DOHH2 (cell line): Measurements from ENCODE around the gene HIGD2A.

Source experiments
- H3F3A ChIP-seq: fragments of 200-600 bp; sonication (generic), shearing (Covaris generic); 2 replicates; pipeline ENCODE4 v1.6.0; 2016; ENCODE audit warnings: antibody characterized with exemption, mild to moderate bottlenecking; ENCODE audit not compliant: control insufficient read depth, insufficient read depth
- H3K27ac ChIP-seq: fragments of 200-600 bp; sonication (generic); 2 replicates; pipeline ENCODE4 v1.5.1; 2014; ENCODE audit warnings: low read depth, mild to moderate bottlenecking, low read length, moderate library complexity
- H3K27me3 ChIP-seq: fragments of 200-600 bp; sonication (generic); 2 replicates; pipeline ENCODE4 v1.6.1; 2014; ENCODE audit warnings: mild to moderate bottlenecking, low read length, mixed read lengths; ENCODE audit not compliant: control insufficient read depth
- H3K36me3 ChIP-seq: fragments of 200-600 bp; sonication (generic); 2 replicates; pipeline ENCODE4 v1.6.1; 2014; ENCODE audit warnings: mild to moderate bottlenecking, low read length, moderate library complexity, mixed read lengths; ENCODE audit not compliant: control insufficient read depth
- H3K4me1 ChIP-seq: fragments of 200-600 bp; sonication (generic); 2 replicates; pipeline ENCODE4 v1.6.1; 2014; ENCODE audit warnings: mild to moderate bottlenecking, low read length, mixed read lengths; ENCODE audit not compliant: control insufficient read depth
- H3K4me2 ChIP-seq: fragments of 200-600 bp; sonication (generic); 2 replicates; pipeline ENCODE4 v1.6.0; 2014; ENCODE audit warnings: mild to moderate bottlenecking, low read length, moderate library complexity
- H3K4me3 ChIP-seq: fragments of 200-600 bp; sonication (generic); 2 replicates; pipeline ENCODE4 v1.5.1; 2014; ENCODE audit warnings: mild to moderate bottlenecking, low read length, mixed read lengths
- H3K79me2 ChIP-seq: fragments of 200-600 bp; sonication (generic); 2 replicates; pipeline ENCODE4 v1.6.1; 2014; ENCODE audit warnings: mild to moderate bottlenecking, low read length, mixed read lengths; ENCODE audit not compliant: control insufficient read depth
- H3K9me2 ChIP-seq: fragments of 200-600 bp; sonication (generic); replicated peaks from 2 replicates; pipeline ENCODE4 v1.6.1; 2014; ENCODE audit warnings: mild to moderate bottlenecking, low read length, mixed read lengths; ENCODE audit not compliant: control insufficient read depth
- H3K9me3 ChIP-seq: fragments of 200-600 bp; sonication (generic); 2 replicates; pipeline ENCODE4 v1.6.1; 2014; ENCODE audit warnings: antibody characterized with exemption, low read length, mixed read lengths; ENCODE audit not compliant: control insufficient read depth, insufficient read depth
- H4K20me1 ChIP-seq: fragments of 200-600 bp; sonication (generic); 2 replicates; pipeline ENCODE4 v1.6.0; 2014; ENCODE audit warnings: low read depth, mild to moderate bottlenecking, antibody characterized with exemption, low read length, moderate library complexity; ENCODE audit not compliant: control insufficient read depth, insufficient read depth
- EZH2phosphoT487 ChIP-seq: fragments of 200-600 bp; sonication (generic); IDR thresholded peaks from 2 replicates; pipeline ENCODE4 v1.6.1; 2017; ENCODE audit warnings: borderline replicate concordance, mild to moderate bottlenecking, antibody characterized with exemption, low read length, moderate library complexity, mixed read lengths
- TF ChIP-seq, protein P1 (sequence below): fragments of 200-600 bp; sonication (generic); IDR thresholded peaks from one replicate; pipeline ENCODE4 v1.5.1; 2014; ENCODE audit warnings: antibody characterized with exemption, mild to moderate bottlenecking, low read depth, low read length; ENCODE audit not compliant: poor library complexity, severe bottlenecking

Gene HIGD2A

DNA sequence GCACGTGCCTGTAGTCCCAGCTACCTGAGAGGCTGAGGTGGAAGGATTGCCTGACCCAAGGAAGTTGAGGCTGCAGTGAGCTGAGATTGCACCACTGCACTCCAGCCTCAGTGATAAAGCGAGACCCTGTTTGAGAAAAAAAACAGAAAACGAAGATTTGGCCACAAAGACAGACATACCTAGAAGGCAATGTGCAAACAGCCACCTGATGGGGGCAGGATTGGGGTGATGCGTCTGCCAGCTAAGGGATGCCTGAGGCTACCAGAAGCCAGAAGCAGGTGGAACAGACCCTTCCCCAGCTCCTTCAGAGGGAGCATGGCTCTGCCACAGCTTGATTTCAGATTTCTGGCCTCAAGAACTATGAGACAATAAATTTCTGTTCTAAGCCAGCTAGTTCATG lies 2.9 kb downstream of the HIGD2A start:
- peaks cover 48% of the 10 kb centered on the region for H3K36me3 ChIP-seq
- TF ChIP-seq EZH2phosphoT487 = no peak
- TF ChIP-seq, protein P1, sequence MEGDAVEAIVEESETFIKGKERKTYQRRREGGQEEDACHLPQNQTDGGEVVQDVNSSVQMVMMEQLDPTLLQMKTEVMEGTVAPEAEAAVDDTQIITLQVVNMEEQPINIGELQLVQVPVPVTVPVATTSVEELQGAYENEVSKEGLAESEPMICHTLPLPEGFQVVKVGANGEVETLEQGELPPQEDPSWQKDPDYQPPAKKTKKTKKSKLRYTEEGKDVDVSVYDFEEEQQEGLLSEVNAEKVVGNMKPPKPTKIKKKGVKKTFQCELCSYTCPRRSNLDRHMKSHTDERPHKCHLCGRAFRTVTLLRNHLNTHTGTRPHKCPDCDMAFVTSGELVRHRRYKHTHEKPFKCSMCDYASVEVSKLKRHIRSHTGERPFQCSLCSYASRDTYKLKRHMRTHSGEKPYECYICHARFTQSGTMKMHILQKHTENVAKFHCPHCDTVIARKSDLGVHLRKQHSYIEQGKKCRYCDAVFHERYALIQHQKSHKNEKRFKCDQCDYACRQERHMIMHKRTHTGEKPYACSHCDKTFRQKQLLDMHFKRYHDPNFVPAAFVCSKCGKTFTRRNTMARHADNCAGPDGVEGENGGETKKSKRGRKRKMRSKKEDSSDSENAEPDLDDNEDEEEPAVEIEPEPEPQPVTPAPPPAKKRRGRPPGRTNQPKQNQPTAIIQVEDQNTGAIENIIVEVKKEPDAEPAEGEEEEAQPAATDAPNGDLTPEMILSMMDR = no peak

DNA sequence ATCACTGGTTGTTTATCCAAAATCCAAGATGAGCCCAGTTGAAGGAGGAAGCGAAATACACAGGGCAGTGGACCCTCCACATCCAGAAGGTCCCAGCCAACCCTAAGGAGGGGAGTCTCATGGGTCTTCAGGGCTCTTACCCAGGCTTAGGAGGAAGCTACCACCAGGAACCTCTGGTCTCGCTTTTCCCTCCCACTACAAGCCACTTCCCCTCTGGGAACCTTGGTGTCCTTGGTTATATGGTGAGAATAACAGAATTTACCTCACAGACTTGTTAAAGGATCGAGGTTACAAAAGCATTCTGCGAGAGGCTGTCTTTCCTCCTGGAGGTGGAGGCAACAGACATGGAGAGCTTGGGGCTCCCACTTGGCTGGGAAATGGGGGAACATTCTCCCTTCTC lies 3.4 kb downstream of the HIGD2A start:
- Histone ChIP-seq H4K20me1 (peaks cover 7% of the 10 kb centered on the region; the same call in 1 of the 2 replicates), H3K9me3 (no peaks in the 10 kb centered on the region), H3K4me2 (no peak overlapping the region), H3K27ac (no peak overlapping the region), H3K4me1 (peaks cover 11% of the 10 kb centered on the region), H3K9me2 (no peaks in the 10 kb centered on the region), H3K79me2 (peaks cover 40% of the 10 kb centered on the region), H3K4me3 (no peak overlapping the region), H3F3A (no peaks in the 10 kb centered on the region), H3K36me3 (peaks cover 42% of the 10 kb centered on the region), H3K27me3 (no peaks in the 10 kb centered on the region)
- TF ChIP-seq, protein P1 = no peak
- TF ChIP-seq EZH2phosphoT487 = no peak

More for the DNA sequence above, 2.9 kb downstream of the HIGD2A start:
- Histone ChIP-seq H3K4me2 (no peak overlapping the region), H3K4me3 (no peak overlapping the region), H4K20me1 (peaks cover 8% of the 10 kb centered on the region; the same call in 1 of the 2 replicates), H3K9me3 (no peaks in the 10 kb centered on the region), H3K9me2 (no peaks in the 10 kb centered on the region), H3K4me1 (peaks cover 16% of the 10 kb centered on the region), H3K79me2 (peaks cover 45% of the 10 kb centered on the region), H3F3A (no peaks in the 10 kb centered on the region), H3K27ac (no peak overlapping the region), H3K27me3 (no peaks in the 10 kb centered on the region)

DNA sequence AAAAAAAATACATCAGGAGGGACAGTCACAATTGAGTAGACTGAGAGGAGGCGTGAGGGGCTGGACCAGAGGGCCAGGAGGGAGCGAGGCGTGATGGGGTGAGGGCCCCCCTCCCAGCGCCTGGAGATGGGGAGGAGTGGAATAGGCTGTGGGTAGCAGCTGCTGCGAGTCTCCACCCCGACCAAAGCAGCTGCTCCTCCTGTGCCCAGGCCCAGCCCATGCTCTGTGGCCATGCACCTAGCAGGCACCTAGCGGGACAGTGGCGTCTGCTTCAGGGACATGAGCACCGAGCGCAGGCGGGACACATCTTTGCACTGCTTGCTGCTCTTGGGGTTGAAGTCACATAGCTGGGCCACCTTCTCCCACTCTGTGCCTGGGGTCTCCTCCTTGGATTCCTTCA lies 4.0 kb downstream of the HIGD2A start:
- no peaks in the 10 kb centered on the region for H3K9me2 ChIP-seq
- H3K4me1 ChIP-seq = peaks cover 7% of the 10 kb centered on the region
- no peaks in the 10 kb centered on the region for H3K27me3 ChIP-seq
- H3K4me2 ChIP-seq = no peak overlapping the region
- peaks cover 37% of the 10 kb centered on the region for H3K36me3 ChIP-seq
- H3K9me3 ChIP-seq = no peaks in the 10 kb centered on the region
- no peak overlapping the region for H3K4me3 ChIP-seq
- H4K20me1 ChIP-seq = peaks cover 2% of the 10 kb centered on the region; the same call in 1 of the 2 replicates
- H3F3A ChIP-seq = no peaks in the 10 kb centered on the region
- no peak overlapping the region for H3K27ac ChIP-seq
- peaks cover 34% of the 10 kb centered on the region for H3K79me2 ChIP-seq
- TF ChIP-seq, protein P1 = no peak

DNA sequence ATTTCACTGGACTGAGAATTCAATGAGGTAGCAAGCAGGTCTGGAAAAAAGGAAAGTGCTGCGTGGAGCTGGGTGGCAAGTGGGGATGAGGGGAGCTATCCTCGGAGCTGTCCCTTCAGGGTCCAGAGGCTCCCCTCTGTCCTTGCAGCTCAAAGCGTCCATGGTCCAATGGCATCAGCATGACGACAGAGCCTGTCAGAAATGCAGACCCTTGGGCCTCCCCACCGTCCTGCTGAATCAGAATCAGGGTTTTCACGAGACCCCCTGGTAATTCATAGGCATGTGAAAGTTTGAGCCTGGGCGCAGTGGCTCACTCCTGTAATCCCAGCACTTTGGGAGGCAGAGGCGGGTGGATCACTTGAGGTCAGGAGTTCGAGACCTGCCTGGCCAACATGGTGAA lies 5.5 kb downstream of the HIGD2A start:
- TF ChIP-seq, protein P1 = no peak
- TF ChIP-seq EZH2phosphoT487 = no peak
- no peak overlapping the region for H3K4me2 ChIP-seq
- H4K20me1 ChIP-seq = no peaks in the 10 kb centered on the region
- H3K4me1 ChIP-seq = peaks cover 7% of the 10 kb centered on the region
- no peaks in the 10 kb centered on the region for H3F3A ChIP-seq
- no peaks in the 10 kb centered on the region for H3K9me2 ChIP-seq
- H3K27me3 ChIP-seq = no peaks in the 10 kb centered on the region
- no peak overlapping the region for H3K27ac ChIP-seq
- no peak overlapping the region for H3K4me3 ChIP-seq
- H3K9me3 ChIP-seq = no peaks in the 10 kb centered on the region
- peaks cover 24% of the 10 kb centered on the region for H3K79me2 ChIP-seq
- H3K36me3 ChIP-seq = peaks cover 29% of the 10 kb centered on the region
